IgD-negative memory B cell (primary cell): Measurements from ENCODE around the gene TMCC1. TPM values are rescaled to one million over a fixed set of nuclear protein-coding genes. Genes with fewer than 3 reads are reported as not detected.
"Not testable (repeated sequence)": the region's sequence is repeated elsewhere in the genome, so short reads cannot be mapped to it uniquely, and the experiment has no call there.

Source experiments
- H3K27ac Mint-ChIP-seq, 3 donors: one replicate each; pipeline ENCODE4 v1.8.0; 2020 to 2022; ENCODE audit warnings: mild to moderate bottlenecking in 3 of 3, mixed read lengths in 3 of 3, moderate library complexity in 1 of 3
- H3K27me3 Mint-ChIP-seq: one replicate; pipeline ENCODE4 v1.8.0; 2021; ENCODE audit warnings: mixed read lengths
- H3K36me3 Mint-ChIP-seq: one replicate; pipeline ENCODE4 v1.8.0; 2020; ENCODE audit warnings: mild to moderate bottlenecking, mixed read lengths
- H3K4me1 Mint-ChIP-seq, 3 donors: one replicate each; pipeline ENCODE4 v1.8.0; 2020 to 2022; ENCODE audit warnings: mixed read lengths in 3 of 3, mild to moderate bottlenecking in 1 of 3
- H3K4me3 Mint-ChIP-seq, 4 donors: one replicate each; pipeline ENCODE4 v1.8.0; 2020 to 2022; ENCODE audit warnings: mild to moderate bottlenecking in 4 of 4, mixed read lengths in 4 of 4, moderate library complexity in 3 of 4
- H3K9me3 Mint-ChIP-seq, 3 donors: one replicate each; pipeline ENCODE4 v1.8.0; 2020 to 2021; ENCODE audit warnings: mixed read lengths in 3 of 3, mild to moderate bottlenecking in 1 of 3
- polyA plus RNA-seq: library from polyadenylated mRNA; unstranded; fragments of 300-500 nt; fragmentation: Illumina TruSeq; gene quantifications from one replicate; pipeline ENCODE4 v1.2.3, GENCODE V29; 2021

TMCC1 gene
- polyA plus RNA-seq, 1 donor from 2014 or later: 8.2 TPM

- peaks cover 1% of the 10 kb centered on the region for H3K36me3 Mint-ChIP-seq
- H3K9me3 Mint-ChIP-seq: peaks cover 11 to 17% (median 13%) of the 10 kb centered on the region in 3 donors
- H3K4me3 Mint-ChIP-seq: peak overlapping the region in 1 of 4 donors; percentile 23
- H3K4me1 Mint-ChIP-seq: no peaks in the 10 kb centered on the region
- H3K27me3 Mint-ChIP-seq: peaks cover 4% of the 10 kb centered on the region
- H3K27ac Mint-ChIP-seq: peak overlapping the region; percentile 1 to 63 (median 50)
These were observed 24.0 kb upstream of the TMCC1 start for GRCh38 chr3:129917423-129918007.

DNA sequence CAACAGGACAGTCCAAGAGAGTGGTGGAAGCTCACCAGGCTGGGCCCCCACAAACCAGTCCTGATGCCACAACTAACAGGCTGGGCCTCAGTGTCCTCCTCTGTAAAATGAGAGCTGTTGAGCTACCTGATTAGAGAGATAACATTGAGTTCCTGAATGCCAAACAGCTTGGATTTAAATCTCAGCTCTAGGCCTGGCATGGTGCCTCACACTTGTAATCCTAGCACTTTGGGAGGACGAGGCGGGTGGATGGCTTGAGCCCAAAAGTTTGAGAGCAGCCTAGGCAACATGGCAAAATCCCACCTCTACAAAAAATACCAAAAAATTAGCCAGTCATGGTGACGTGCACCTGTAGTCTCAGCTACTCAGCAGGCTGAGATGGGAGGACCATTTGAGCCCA lies 20.1 kb upstream of the TMCC1 start:
- peaks cover 1% of the 10 kb centered on the region for H3K36me3 Mint-ChIP-seq
- peaks cover 6 to 11% (median 9%) of the 10 kb centered on the region in 3 donors for H3K9me3 Mint-ChIP-seq
- H3K27me3 Mint-ChIP-seq: no peaks in the 10 kb centered on the region
- H3K4me1 Mint-ChIP-seq: peaks cover 0 to 2% (median 1%) of the 10 kb centered on the region in 3 donors
- no peak overlapping the region for H3K27ac Mint-ChIP-seq
- H3K4me3 Mint-ChIP-seq: no peak overlapping the region

DNA sequence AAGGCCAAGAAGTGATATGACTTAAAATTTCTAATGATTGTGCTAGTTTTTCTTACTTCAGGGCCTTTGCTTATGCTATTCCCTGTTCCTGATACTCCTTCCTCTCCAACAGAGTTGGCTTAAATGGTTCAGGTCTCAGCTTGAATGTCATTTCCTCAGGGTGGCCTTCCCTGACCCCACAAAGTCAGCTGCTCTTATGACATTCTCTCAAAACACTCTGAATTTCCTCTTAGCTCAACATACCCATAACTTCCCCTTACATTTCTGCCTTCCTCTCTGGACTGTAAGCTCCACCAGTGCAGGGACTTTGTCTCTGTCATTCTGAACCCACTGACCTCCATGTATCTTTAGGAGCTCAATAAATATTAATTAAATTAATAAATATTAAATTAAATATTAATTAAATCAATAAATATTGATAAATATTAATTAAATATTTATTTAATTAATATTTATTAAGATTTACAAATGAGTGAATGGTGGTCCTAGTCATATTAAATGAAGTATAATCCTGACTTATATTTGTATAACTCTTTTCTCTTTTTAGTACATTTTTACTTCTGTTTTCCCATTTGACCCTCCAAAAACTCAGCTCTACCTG lies 17.9 kb upstream of the TMCC1 start:
- H3K36me3 Mint-ChIP-seq: peaks cover 1% of the 10 kb centered on the region
- no peak overlapping the region for H3K27ac Mint-ChIP-seq
- peaks cover 0 to 2% (median 1%) of the 10 kb centered on the region in 3 donors for H3K4me1 Mint-ChIP-seq
- no peaks in the 10 kb centered on the region for H3K27me3 Mint-ChIP-seq
- peaks cover 5 to 8% (median 7%) of the 10 kb centered on the region in 3 donors for H3K9me3 Mint-ChIP-seq
- H3K4me3 Mint-ChIP-seq: no peak overlapping the region

GRCh38 chr3:129909235-129909634 lies 15.7 kb upstream of the TMCC1 start:
- peaks cover 8 to 22% (median 15%) of the 10 kb centered on the region in 3 donors for H3K9me3 Mint-ChIP-seq
- not testable (repeated sequence) for H3K4me1 Mint-ChIP-seq, H3K36me3 Mint-ChIP-seq, H3K4me3 Mint-ChIP-seq, H3K27me3 Mint-ChIP-seq, H3K27ac Mint-ChIP-seq

- no peak overlapping the region for H3K27ac Mint-ChIP-seq
These were observed 14.9 kb upstream of the TMCC1 start for GRCh38 chr3:129908417-129908816.

GRCh38 chr3:129901272-129901671 lies 7.8 kb upstream of the TMCC1 start:
- H3K36me3 Mint-ChIP-seq, H3K27ac Mint-ChIP-seq, H3K4me3 Mint-ChIP-seq, H3K4me1 Mint-ChIP-seq, H3K27me3 Mint-ChIP-seq: not testable (repeated sequence)
- H3K9me3 Mint-ChIP-seq: peaks cover 9 to 21% (median 15%) of the 10 kb centered on the region in 3 donors

More at GRCh38 chr3:129908417-129908816, 14.9 kb upstream of the TMCC1 start:
- Mint-ChIP-seq H3K27me3 (no peaks in the 10 kb centered on the region), H3K36me3 (peaks cover 1% of the 10 kb centered on the region), H3K4me1 (peaks cover 0 to 2% (median 1%) of the 10 kb centered on the region in 3 donors), H3K4me3 (no peak overlapping the region), H3K9me3 (peaks cover 8 to 24% (median 15%) of the 10 kb centered on the region in 3 donors)

- Mint-ChIP-seq H3K36me3 (peaks cover 5% of the 10 kb centered on the region), H3K27ac (peak overlapping the region in 1 of 3 donors; percentile 13), H3K4me1 (peaks cover 7 to 14% (median 10%) of the 10 kb centered on the region in 3 donors), H3K27me3 (no peaks in the 10 kb centered on the region), H3K9me3 (peaks cover 0 to 4% (median 4%) of the 10 kb centered on the region in 3 donors), H3K4me3 (peak overlapping the region in 1 of 4 donors; percentile 80)
These were observed 3.5 kb upstream of the TMCC1 start for GRCh38 chr3:129897026-129897425.

GRCh38 chr3:129892857-129893580 lies 492 bp downstream of the TMCC1 start:
- peaks cover 30 to 43% (median 33%) of the 10 kb centered on the region in 3 donors for H3K4me1 Mint-ChIP-seq
- H3K36me3 Mint-ChIP-seq: peaks cover 4% of the 10 kb centered on the region
- peak overlapping the region; percentile 89 to 97 (median 96) for H3K4me3 Mint-ChIP-seq
- H3K27ac Mint-ChIP-seq: peak overlapping the region; percentile 94 to 95 (median 95)
- H3K27me3 Mint-ChIP-seq: no peaks in the 10 kb centered on the region
- H3K9me3 Mint-ChIP-seq: no peaks in the 10 kb centered on the region

DNA sequence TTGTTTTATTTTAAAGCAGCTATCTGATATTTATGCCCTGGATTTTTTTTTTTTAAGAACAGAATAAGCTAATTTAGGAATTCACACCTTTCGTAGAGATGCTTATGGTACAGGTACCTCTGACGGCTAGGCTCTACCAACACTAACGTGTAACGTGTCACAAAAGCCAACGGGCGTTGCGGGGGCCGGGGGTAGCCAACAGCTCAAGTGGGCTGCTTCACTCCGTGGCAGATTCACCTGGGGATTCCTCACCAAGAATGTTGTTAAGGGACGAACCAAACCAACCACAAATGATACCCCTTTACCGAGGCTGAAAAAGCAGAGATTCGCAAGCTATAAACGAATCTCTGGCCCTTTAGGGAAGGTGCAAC lies 1.0 kb downstream of the TMCC1 start:
- H3K27ac Mint-ChIP-seq: peak overlapping the region in 2 of 3 donors; percentile 94 to 95
- H3K36me3 Mint-ChIP-seq: peaks cover 4% of the 10 kb centered on the region
- peak overlapping the region; percentile 89 to 97 (median 96) for H3K4me3 Mint-ChIP-seq
- peaks cover 30 to 46% (median 35%) of the 10 kb centered on the region in 3 donors for H3K4me1 Mint-ChIP-seq
- no peaks in the 10 kb centered on the region for H3K27me3 Mint-ChIP-seq
- no peaks in the 10 kb centered on the region for H3K9me3 Mint-ChIP-seq

GRCh38 chr3:129890891-129891290 lies 2.6 kb downstream of the TMCC1 start:
- H3K27me3 Mint-ChIP-seq: no peaks in the 10 kb centered on the region
- H3K4me1 Mint-ChIP-seq: peaks cover 30 to 46% (median 35%) of the 10 kb centered on the region in 3 donors
- H3K27ac Mint-ChIP-seq: peak overlapping the region in 2 of 3 donors; percentile 5 to 40
- peaks cover 2% of the 10 kb centered on the region for H3K36me3 Mint-ChIP-seq
- peak overlapping the region in 1 of 4 donors; percentile 95 for H3K4me3 Mint-ChIP-seq
- no peaks in the 10 kb centered on the region for H3K9me3 Mint-ChIP-seq

- peak overlapping the region in 1 of 3 donors; percentile 5 for H3K27ac Mint-ChIP-seq
- H3K4me3 Mint-ChIP-seq: peak overlapping the region in 2 of 4 donors; percentile 39 to 95
- H3K9me3 Mint-ChIP-seq: no peaks in the 10 kb centered on the region
- H3K36me3 Mint-ChIP-seq: peaks cover 2% of the 10 kb centered on the region
- no peaks in the 10 kb centered on the region for H3K27me3 Mint-ChIP-seq
- peaks cover 30 to 46% (median 35%) of the 10 kb centered on the region in 3 donors for H3K4me1 Mint-ChIP-seq
These were observed 3.4 kb downstream of the TMCC1 start for GRCh38 chr3:129890125-129890524.

DNA sequence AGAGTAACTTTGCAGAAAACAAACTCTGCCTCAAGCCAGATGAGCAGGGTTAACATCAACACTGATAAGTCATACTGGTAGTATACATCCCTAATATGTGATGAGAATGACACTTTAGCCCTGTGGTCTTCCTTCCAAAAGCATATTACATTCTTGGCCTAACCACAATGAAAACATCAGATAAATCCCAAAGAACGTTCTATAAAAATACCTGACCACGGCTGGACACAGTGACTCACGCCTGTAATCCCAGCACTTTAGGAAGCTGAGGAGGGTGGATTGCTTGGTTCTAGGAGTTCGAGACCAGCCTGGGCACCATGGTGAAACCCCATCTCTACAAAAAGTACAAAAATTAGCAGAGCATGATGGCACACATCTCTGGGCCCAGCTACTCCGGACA lies 4.7 kb downstream of the TMCC1 start:
- H3K36me3 Mint-ChIP-seq: peaks cover 7% of the 10 kb centered on the region
- peak overlapping the region in 1 of 3 donors; percentile 9 for H3K27ac Mint-ChIP-seq
- no peaks in the 10 kb centered on the region for H3K9me3 Mint-ChIP-seq
- H3K4me1 Mint-ChIP-seq: peaks cover 27 to 43% (median 31%) of the 10 kb centered on the region in 3 donors
- H3K4me3 Mint-ChIP-seq: peak overlapping the region in 1 of 4 donors; percentile 46
- H3K27me3 Mint-ChIP-seq: no peaks in the 10 kb centered on the region

DNA sequence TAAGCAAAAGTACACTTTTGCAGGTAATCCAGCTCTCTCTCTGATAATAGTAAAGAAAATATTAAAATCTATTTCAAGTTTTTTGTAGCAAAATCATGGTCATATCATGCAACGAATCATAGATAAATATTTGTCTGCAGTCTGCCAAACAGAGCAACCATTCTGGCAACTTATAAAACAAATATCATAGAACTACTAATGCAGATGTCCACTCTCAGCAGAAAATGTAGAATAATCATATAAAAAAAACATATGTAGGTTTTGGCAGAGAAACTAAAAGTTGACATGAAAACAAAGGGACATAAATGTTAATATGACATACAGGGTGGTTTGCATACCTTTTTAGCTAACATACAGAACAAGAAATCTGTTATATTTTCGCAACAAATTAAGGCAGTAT lies 12.2 kb downstream of the TMCC1 start:
- Mint-ChIP-seq H3K27ac (no peak overlapping the region), H3K36me3 (peaks cover 11% of the 10 kb centered on the region)

DNA sequence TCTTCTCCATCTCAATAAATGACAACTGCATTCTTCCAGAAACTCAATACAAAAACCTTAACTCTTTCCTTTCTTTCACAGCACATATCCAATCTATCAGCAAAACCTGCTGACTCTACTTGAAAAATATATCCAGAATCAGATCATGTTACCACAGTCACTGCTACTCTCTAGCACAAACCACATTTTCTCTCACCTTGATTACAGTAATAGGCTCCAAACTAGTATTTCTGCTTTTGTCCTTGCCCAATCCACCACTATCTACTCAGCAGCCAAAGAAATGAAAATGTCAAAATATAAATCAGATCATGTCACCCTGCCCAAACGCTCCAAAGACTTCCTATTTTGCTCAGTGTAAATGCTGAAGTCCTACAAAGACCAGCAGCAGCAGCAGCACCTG lies 15.2 kb downstream of the TMCC1 start:
- peaks cover 6% of the 10 kb centered on the region for H3K36me3 Mint-ChIP-seq
- H3K4me3 Mint-ChIP-seq: peak overlapping the region in 1 of 4 donors; percentile 2
- H3K27me3 Mint-ChIP-seq: no peaks in the 10 kb centered on the region
- peaks cover 1 to 20% (median 12%) of the 10 kb centered on the region in 3 donors for H3K4me1 Mint-ChIP-seq
- peak overlapping the region in 1 of 3 donors; percentile 24 for H3K27ac Mint-ChIP-seq
- no peaks in the 10 kb centered on the region for H3K9me3 Mint-ChIP-seq

More for the DNA sequence above, 12.2 kb downstream of the TMCC1 start:
- H3K9me3 Mint-ChIP-seq: no peaks in the 10 kb centered on the region
- no peaks in the 10 kb centered on the region for H3K27me3 Mint-ChIP-seq
- peaks cover 3 to 20% (median 12%) of the 10 kb centered on the region in 3 donors for H3K4me1 Mint-ChIP-seq
- H3K4me3 Mint-ChIP-seq: no peak overlapping the region

DNA sequence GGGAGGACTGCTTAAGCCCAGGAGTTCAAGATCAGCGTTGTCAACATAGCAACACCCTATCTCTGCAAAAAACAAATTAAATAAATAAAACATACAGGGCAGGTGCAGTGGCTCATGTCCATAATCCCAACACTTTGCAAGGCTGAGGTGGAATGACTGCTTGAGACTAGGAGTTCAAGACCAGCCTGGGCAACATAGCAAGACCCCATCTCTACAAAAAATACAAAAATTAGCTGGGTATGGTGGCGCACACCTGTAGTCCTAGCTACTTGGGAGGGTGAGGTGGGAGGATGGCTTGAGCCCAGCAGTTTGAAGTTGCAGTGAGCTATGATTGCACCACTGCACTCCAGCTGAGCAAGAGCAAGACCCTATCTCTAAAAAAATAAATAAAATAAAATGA lies 19.0 kb downstream of the TMCC1 start:
- H3K27me3 Mint-ChIP-seq, H3K27ac Mint-ChIP-seq, H3K9me3 Mint-ChIP-seq, H3K4me3 Mint-ChIP-seq: not testable (repeated sequence)
- H3K36me3 Mint-ChIP-seq: peaks cover 12% of the 10 kb centered on the region
- H3K4me1 Mint-ChIP-seq: peaks cover 9 to 15% (median 12%) of the 10 kb centered on the region in 3 donors
